ENCODE results near the gene TUBA4B.
A peak's percentile ranks its signal among the peaks of the same experiment; 100 is the strongest.

The TUBA4B gene

DNA sequence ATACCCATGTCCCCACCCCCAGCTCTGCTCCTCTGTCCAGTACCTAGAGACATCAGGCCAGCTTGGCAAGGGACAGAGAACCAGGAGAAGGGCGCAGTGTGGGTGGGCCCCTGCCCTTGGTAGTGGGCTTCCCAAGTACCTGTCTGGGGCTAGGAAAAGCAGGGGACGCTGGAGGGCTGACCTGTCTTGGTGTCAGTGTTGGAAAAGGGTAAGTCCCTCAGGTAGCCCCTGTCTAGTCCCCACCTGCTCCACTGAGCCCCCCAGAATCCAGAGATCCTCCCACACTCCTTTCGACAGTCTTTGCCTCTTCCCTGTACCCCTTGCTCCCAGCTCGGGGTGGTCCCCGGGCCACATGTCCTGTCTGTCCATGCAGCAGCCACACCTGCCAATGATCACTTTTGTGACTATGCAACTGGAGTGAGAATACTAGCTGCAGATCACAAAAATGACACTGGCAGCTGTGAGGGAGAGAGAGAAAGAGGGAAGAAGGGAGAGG is 40.7 kb downstream of the TUBA4B start:
- no peak for TF ChIP-seq CTCF (IDR thresholded peaks at IDR 0.05; ENCODE audit: low read depth, low read length, missing control alignments)
- no peak overlapping the region for H3K4me3 ChIP-seq (ENCODE audit: low read depth, low read length)
- no peak for DNase-seq (ENCODE audit: low read depth)

DNA sequence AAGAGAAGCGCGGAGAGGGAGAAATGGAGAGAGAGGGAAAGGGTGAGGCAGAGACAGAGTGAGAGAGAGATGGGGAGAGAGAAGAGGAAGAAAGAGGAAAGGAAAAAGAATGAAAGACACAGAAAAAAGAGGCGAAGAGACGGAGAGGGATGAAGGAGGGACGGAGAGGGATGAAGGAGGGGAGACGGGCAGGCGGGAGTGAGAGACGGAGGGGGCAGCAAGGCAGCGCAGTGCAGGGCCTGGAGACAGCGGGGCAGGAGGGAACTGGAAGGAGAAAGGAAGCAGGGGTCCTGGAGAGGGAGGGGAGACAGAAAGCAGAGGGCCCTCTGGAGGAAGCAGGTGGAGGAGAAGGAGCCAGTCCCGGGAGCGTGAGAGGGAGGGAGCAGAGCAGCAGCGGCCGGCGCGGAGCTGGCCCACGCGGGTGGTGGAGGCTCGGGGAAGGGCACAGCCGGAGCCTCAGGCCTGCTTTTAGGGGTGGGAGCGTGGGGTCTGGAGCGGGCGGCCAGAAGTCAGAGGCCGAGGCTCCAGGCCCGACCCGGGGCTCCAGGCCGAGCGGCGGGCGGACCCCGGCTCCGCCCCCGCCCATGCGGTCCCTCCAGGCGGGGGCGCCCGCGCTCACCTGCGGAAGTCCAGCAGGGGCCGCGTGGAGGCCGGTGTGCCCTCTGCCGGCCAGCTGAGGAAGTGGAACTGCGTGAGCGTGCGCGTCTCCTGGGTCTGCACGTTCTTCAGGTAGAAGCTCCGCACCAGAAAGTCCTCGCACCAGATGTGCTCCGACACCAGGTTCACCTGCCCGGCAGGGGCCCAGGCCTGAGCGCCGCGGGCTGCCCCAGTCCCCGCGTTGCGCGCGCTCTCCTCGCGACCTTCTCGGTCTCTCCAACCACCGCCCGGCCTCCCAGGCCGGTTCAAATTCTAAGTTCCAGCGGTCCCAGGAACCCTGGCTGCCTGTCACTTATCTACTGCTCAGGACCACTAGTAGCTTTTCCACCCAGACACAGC is 41.6 kb downstream of the TUBA4B start:
- TF ChIP-seq CTCF (IDR thresholded peaks at IDR 0.05; ENCODE audit: low read depth, low read length, missing control alignments): peak; percentile 97
- peak overlapping the region; percentile 38 for H3K4me3 ChIP-seq (ENCODE audit: low read depth, low read length)
- DNase-seq (ENCODE audit: low read depth): peak; percentile 73

DNA sequence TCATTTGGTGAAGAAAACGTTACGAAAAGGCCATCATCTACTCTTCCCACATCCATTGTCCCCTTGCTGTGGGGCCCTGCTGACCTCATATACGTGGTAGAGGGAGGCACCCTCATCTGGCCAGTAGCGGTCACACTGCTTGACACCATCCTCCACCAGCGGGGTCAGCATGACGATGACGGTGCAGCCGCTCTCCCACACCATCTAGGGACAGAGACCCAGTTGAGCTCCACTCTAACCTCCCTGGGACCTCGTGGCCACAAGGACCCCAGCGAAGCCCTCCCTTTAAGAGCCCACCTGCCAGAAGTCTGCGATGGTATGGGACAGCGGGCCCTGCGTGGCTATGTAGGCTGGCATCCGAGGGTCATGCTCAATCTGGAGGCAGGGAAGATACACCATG is 43.1 kb downstream of the TUBA4B start:
- no peak for DNase-seq (ENCODE audit: low read depth)
- no peak for TF ChIP-seq CTCF (IDR thresholded peaks at IDR 0.05; ENCODE audit: low read depth, low read length, missing control alignments)

DNA sequence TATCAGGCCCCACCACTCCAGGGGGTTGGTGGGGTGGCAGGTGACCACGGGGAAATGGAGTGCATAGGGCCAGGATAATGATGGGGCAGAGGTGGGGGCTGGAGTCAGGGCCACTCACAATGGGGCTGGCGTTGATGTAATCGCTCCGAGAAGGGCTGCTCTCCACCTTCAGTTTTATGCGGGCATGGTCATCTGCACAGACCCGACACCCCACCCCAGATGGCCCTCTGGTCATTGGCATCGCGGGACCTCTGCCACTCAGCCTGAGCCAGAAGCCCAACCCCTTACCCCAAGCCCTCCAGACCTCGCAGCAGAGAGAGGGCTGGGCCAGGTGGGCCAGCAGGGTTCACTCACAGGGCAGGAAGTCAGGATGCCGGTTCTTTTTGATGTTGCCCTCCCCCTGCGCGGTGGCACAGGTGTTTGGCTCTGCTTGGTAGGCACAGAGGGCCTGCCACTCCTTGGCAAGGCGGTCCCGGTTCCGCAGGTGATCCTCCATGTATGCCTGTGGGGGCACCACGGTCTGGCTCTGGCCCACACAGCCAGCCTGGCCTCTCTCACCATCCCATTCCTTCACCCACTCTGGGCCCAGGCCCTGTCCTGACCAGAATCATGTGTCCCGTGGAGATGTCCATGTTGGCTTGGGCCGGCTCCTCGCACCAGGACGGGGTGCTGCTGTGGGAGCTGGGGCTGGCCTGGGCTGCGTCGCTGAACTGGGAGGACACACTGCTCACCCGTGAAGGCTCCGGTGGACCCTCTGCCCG is 43.8 kb downstream of the TUBA4B start:
- no peak for TF ChIP-seq CTCF (IDR thresholded peaks at IDR 0.05; ENCODE audit: low read depth, low read length, missing control alignments)
- no peak overlapping the region for H3K4me3 ChIP-seq (ENCODE audit: low read depth, low read length)
- DNase-seq (ENCODE audit: low read depth): no peak

More for the DNA sequence above, 43.1 kb downstream of the TUBA4B start:
- H3K4me3 ChIP-seq (ENCODE audit: low read depth, low read length): no peak overlapping the region

DNA sequence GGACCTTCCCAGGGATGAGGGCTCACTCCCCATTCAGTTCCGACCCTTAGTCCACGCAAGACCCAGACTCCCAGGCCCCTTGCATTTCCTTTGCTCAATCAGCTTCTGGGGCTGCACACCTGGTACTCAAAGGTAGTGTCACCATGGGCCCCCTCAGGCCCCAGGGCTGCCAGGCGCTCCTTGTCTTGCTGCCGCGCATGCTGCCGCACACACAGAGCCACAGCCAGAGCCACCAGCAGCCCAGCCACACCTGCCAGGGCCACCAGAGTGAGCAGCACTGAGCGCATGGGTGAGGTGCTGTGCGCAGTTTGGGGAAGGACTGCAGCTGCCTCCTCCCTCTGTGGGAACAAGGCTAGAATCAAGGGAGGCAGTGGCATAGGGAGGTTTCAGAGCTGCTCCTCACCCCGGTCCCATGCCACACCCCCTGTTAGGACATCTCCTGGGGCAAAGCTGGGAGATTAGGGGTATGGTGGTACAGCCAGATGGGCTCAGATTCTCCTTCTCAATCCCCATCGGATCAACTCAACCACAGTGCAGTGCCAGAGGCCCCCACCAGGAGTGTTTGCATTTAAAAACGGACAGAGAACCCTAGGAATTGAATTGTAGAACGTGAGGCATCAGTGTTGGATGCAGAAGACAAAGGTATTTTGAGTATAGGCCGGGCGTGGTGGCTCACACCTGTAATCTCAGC is 44.9 kb downstream of the TUBA4B start:
- no peak overlapping the region for H3K4me3 ChIP-seq (ENCODE audit: low read depth, low read length)
- no peak for DNase-seq (ENCODE audit: low read depth)
- peak; percentile 24 for TF ChIP-seq CTCF (IDR thresholded peaks at IDR 0.05; ENCODE audit: low read depth, low read length, missing control alignments)

DNA sequence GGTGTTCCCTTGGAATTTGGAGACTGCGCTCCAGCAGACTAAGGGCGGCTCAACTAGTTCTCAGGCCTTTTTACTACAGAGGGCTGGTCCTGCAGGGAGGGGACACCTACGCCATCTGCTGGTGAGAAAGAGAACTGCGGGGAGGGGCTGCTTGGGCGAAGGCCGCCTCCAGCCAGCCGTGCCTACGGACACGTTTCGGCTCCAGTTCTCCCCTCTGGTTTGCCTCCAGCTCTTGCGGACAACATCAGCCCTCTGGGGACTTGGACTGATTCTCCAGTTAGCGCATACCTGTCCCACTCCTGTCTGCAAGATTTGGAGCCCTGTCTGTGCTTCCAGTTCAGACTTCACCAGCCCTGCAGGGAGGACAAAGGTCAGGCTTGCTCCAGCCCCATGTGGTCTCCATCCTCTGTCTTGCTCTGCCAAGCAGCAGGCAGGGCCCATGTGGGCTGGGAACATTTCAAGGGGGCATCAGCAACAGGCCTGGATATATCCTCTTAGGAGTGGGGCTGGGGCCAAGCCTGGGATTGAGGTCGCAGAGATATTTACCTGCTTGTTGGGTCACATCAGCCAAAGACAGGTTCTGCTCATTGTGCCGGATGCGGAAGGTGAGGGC is 45.8 kb downstream of the TUBA4B start:
- peak; percentile 99 for TF ChIP-seq CTCF (IDR thresholded peaks at IDR 0.05; ENCODE audit: low read depth, low read length, missing control alignments)
- no peak for DNase-seq (ENCODE audit: low read depth)
- H3K4me3 ChIP-seq (ENCODE audit: low read depth, low read length): no peak overlapping the region
